ENCODE data around the gene SNURF. TPM values are rescaled to one million over a fixed set of nuclear protein-coding genes. Genes with fewer than 3 reads are reported as not detected.
"Not testable (repeated sequence)": the region's sequence is repeated elsewhere in the genome, so short reads cannot be mapped to it uniquely, and the experiment has no call there.

Gene SNURF
- total RNA-seq, 2 donors from 2014 or later, result 21.8 to 27.2 TPM

DNA sequence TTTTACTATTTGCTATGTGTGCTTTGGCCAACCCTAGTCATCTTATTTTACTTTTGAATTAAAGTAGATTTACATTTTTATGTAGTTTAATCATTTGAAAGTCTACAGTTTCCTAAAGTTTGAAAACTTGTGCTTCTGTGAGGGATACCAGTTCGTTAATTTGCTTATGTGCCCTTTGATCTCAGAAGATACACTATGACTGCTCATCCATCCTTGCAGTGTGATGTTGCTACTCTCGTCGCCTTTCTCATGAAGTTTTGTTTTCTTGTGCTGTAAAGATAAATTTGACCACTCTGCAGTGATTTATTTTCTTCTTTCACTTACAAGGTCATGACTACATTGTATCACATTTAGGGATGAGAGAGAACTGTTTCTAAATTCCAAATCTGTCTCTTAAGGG lies 16.3 kb downstream of the SNURF start:
- TF ChIP-seq, protein P1, sequence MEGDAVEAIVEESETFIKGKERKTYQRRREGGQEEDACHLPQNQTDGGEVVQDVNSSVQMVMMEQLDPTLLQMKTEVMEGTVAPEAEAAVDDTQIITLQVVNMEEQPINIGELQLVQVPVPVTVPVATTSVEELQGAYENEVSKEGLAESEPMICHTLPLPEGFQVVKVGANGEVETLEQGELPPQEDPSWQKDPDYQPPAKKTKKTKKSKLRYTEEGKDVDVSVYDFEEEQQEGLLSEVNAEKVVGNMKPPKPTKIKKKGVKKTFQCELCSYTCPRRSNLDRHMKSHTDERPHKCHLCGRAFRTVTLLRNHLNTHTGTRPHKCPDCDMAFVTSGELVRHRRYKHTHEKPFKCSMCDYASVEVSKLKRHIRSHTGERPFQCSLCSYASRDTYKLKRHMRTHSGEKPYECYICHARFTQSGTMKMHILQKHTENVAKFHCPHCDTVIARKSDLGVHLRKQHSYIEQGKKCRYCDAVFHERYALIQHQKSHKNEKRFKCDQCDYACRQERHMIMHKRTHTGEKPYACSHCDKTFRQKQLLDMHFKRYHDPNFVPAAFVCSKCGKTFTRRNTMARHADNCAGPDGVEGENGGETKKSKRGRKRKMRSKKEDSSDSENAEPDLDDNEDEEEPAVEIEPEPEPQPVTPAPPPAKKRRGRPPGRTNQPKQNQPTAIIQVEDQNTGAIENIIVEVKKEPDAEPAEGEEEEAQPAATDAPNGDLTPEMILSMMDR (conservative IDR thresholded peaks at IDR 0.05), result no peak
- Histone ChIP-seq H3K27ac (ENCODE audit: low read depth, low read length) (no peak overlapping the region), H3K9ac (ENCODE audit: extremely low read depth, low read length, poor library complexity, severe bottlenecking) (no peak overlapping the region), H3K9me3 (ENCODE audit: control insufficient read depth, low read length) (peaks cover 15% of the 10 kb centered on the region), H3K4me1 (ENCODE audit: control insufficient read depth, insufficient read depth, low read length) (no peaks in the 10 kb centered on the region), H3K4me3 (ENCODE audit: low read length) (no peak overlapping the region), H3K36me3 (ENCODE audit: control insufficient read depth, insufficient read depth, low read length) (peaks cover 76% of the 10 kb centered on the region), H3K27me3 (ENCODE audit: control insufficient read depth, insufficient read depth, low read length, poor library complexity, severe bottlenecking) (no peaks in the 10 kb centered on the region)
- Mint-ChIP-seq H3K4me3 (no peak overlapping the region), H3K27ac (no peak overlapping the region), H3K36me3 (ENCODE audit: low read depth) (peaks cover 67% of the 10 kb centered on the region), H3K27me3 (ENCODE audit: insufficient read depth) (no peaks in the 10 kb centered on the region), H3K9me3 (peaks cover 42% of the 10 kb centered on the region), H3K4me1 (peaks cover 2% of the 10 kb centered on the region)
- DNase-seq, result no peak
- WGBS, 2 experiments (ENCODE audit: insufficient coverage in 1 of 2, insufficient read length in 1 of 2), result 91 to 100% methylated on average over 1 to 3 of the region's 3 CpGs

DNA sequence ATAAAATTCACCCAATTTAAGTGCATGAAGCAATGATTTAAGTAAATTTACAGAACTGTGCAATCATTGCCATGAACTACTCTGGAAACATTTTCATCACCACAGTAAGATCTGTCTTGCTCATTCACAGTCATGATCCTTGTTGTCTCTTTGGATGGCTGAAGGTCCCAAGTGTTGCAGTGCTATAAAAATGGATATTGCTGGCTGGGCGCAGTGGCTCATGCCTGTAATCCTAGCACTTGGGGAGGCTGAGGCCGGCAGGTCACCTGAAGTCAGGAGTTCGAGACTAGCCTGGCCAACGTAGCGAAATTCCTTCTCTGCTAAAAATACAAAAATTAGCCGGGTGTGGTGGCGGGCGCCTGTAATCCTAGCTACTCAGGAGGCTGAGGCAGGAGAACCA lies 17.0 kb downstream of the SNURF start:
- H3K9me3 Mint-ChIP-seq, result peaks cover 42% of the 10 kb centered on the region
- no peak overlapping the region for H3K4me3 Mint-ChIP-seq
- peaks cover 67% of the 10 kb centered on the region for H3K36me3 Mint-ChIP-seq (ENCODE audit: low read depth)
- H3K9me3 ChIP-seq (ENCODE audit: control insufficient read depth, low read length), result peaks cover 19% of the 10 kb centered on the region
- TF ChIP-seq, protein P1 (conservative IDR thresholded peaks at IDR 0.05), result no peak
- H3K4me1 Mint-ChIP-seq, result peaks cover 2% of the 10 kb centered on the region
- H3K9ac ChIP-seq (ENCODE audit: extremely low read depth, low read length, poor library complexity, severe bottlenecking), result no peak overlapping the region
- H3K27ac Mint-ChIP-seq, result no peak overlapping the region
- no peak overlapping the region for H3K27ac ChIP-seq (ENCODE audit: low read depth, low read length)
- WGBS, 2 experiments (ENCODE audit: insufficient coverage in 1 of 2, insufficient read length in 1 of 2), result 79 to 91% methylated on average over 8 of the region's 8 CpGs
- no peaks in the 10 kb centered on the region for H3K27me3 Mint-ChIP-seq (ENCODE audit: insufficient read depth)
- H3K27me3 ChIP-seq (ENCODE audit: control insufficient read depth, insufficient read depth, low read length, poor library complexity, severe bottlenecking), result no peaks in the 10 kb centered on the region
- DNase-seq, result no peak
- H3K4me1 ChIP-seq (ENCODE audit: control insufficient read depth, insufficient read depth, low read length), result no peaks in the 10 kb centered on the region
- H3K36me3 ChIP-seq (ENCODE audit: control insufficient read depth, insufficient read depth, low read length), result peaks cover 76% of the 10 kb centered on the region
- H3K4me3 ChIP-seq (ENCODE audit: low read length), result no peak overlapping the region

DNA sequence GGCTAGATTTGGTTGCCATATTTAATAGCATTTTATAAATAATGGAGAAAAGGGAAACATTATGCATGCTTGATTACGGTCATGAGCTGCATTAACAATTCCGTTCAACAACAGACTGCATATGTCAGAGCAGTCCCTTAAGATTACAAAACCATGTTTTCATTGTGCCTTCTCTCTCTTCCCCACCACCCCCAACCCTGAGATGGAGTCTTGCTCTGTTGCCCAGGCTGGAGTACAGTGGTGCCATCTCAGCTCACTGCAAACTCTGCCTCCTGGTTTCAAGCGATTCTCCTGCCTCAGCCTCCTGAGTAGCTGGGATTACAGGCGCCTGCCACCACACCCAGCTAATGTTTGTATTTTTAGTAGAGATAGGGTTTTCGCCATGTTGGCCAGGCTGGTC lies 17.9 kb downstream of the SNURF start:
- not testable (repeated sequence) for H3K4me1 ChIP-seq (ENCODE audit: control insufficient read depth, insufficient read depth, low read length); H3K9ac ChIP-seq (ENCODE audit: extremely low read depth, low read length, poor library complexity, severe bottlenecking); H3K27ac ChIP-seq (ENCODE audit: low read depth, low read length); H3K4me3 Mint-ChIP-seq; H3K27me3 ChIP-seq (ENCODE audit: control insufficient read depth, insufficient read depth, low read length, poor library complexity, severe bottlenecking); H3K27ac Mint-ChIP-seq; DNase-seq; H3K4me3 ChIP-seq (ENCODE audit: low read length); H3K4me1 Mint-ChIP-seq; H3K27me3 Mint-ChIP-seq (ENCODE audit: insufficient read depth)
- H3K36me3 Mint-ChIP-seq (ENCODE audit: low read depth), result peaks cover 67% of the 10 kb centered on the region
- peaks cover 44% of the 10 kb centered on the region for H3K9me3 Mint-ChIP-seq
- H3K36me3 ChIP-seq (ENCODE audit: control insufficient read depth, insufficient read depth, low read length), result peaks cover 74% of the 10 kb centered on the region
- H3K9me3 ChIP-seq (ENCODE audit: control insufficient read depth, low read length), result peaks cover 16% of the 10 kb centered on the region
- 50 to 96% methylated on average over 1 to 5 of the region's 5 CpGs for WGBS, 2 experiments (ENCODE audit: insufficient coverage in 1 of 2, insufficient read length in 1 of 2)

- DNase-seq, result no peak
- no peaks in the 10 kb centered on the region for H3K4me1 ChIP-seq (ENCODE audit: control insufficient read depth, insufficient read depth, low read length)
- H3K4me3 ChIP-seq (ENCODE audit: low read length), result no peak overlapping the region
- no peaks in the 10 kb centered on the region for H3K27me3 Mint-ChIP-seq (ENCODE audit: insufficient read depth)
- TF ChIP-seq, protein P1 (conservative IDR thresholded peaks at IDR 0.05), result peak; percentile 51
- H3K4me3 Mint-ChIP-seq, result no peak overlapping the region
- 86 to 88% methylated on average over 3 of the region's 3 CpGs for WGBS, 2 experiments (ENCODE audit: insufficient coverage in 1 of 2, insufficient read length in 1 of 2)
- H3K27ac Mint-ChIP-seq, result no peak overlapping the region
- H3K27me3 ChIP-seq (ENCODE audit: control insufficient read depth, insufficient read depth, low read length, poor library complexity, severe bottlenecking), result no peaks in the 10 kb centered on the region
- H3K9me3 Mint-ChIP-seq, result peaks cover 41% of the 10 kb centered on the region
- H3K9ac ChIP-seq (ENCODE audit: extremely low read depth, low read length, poor library complexity, severe bottlenecking), result no peak overlapping the region
- peaks cover 16% of the 10 kb centered on the region for H3K4me1 Mint-ChIP-seq
- H3K36me3 ChIP-seq (ENCODE audit: control insufficient read depth, insufficient read depth, low read length), result peaks cover 76% of the 10 kb centered on the region
- H3K27ac ChIP-seq (ENCODE audit: low read depth, low read length), result no peak overlapping the region
- H3K36me3 Mint-ChIP-seq (ENCODE audit: low read depth), result peaks cover 73% of the 10 kb centered on the region
- H3K9me3 ChIP-seq (ENCODE audit: control insufficient read depth, low read length), result peaks cover 29% of the 10 kb centered on the region
These were observed 22.1 kb downstream of the SNURF start for GRCh38 chr15:24976932-24977331.

All from endodermal cell (in vitro differentiated cells).